ENCODE measurements around the gene PLEKHA1. TPM values are rescaled to one million over a fixed set of nuclear protein-coding genes. Genes with fewer than 3 reads are reported as not detected.

The PLEKHA1 gene
- total and polyA plus RNA-seq, 2 of the 4 experiments (the other 2 are of a cell fraction), result 7.2 to 9.5 TPM

GRCh38 chr10:122445904-122446303, 71.4 kb downstream of the PLEKHA1 start:
- no peak overlapping the region for H2BK120ac ChIP-seq (ENCODE audit: low read depth, low read length)

More at GRCh38 chr10:122445904-122446303, 71.4 kb downstream of the PLEKHA1 start:
- TF ChIP-seq RCOR1 (IDR thresholded peaks at IDR 0.05; ENCODE audit: insufficient replicate concordance, low read length), result no peak
- Histone ChIP-seq H2BK5ac (ENCODE audit: low read depth, low read length, poor library complexity, severe bottlenecking) (no peak overlapping the region), H3K36me3 (ENCODE audit: control insufficient read depth, insufficient read depth, low read length) (no peaks in the 10 kb centered on the region), H2AFZ (replicated peaks; ENCODE audit: low read length, poor library complexity) (no peak overlapping the region), H2AK5ac (ENCODE audit: low read depth, low read length) (no peak overlapping the region), H3K18ac (ENCODE audit: low read depth, low read length) (no peak overlapping the region), H3K9ac (ENCODE audit: low read depth, low read length) (no peak overlapping the region), H3K9me3 (ENCODE audit: control insufficient read depth, insufficient read depth, low read length) (peaks cover 3% of the 10 kb centered on the region), H3K4me2 (ENCODE audit: low read depth, low read length) (no peak overlapping the region), H4K91ac (ENCODE audit: insufficient read depth, low read depth, low read length) (no peak overlapping the region), H3K27ac (ENCODE audit: insufficient read depth, low read length) (no peak overlapping the region), H4K20me1 (ENCODE audit: insufficient read depth, low read length) (no peaks in the 10 kb centered on the region), H2AK9ac (replicated peaks; ENCODE audit: low read depth, low read length, poor library complexity) (no peak overlapping the region), H4K5ac (ENCODE audit: low read depth, low read length) (no peak overlapping the region), H3K56ac (ENCODE audit: extremely low read depth, insufficient read depth, low read length) (no peak overlapping the region), H3K27me3 (ENCODE audit: control insufficient read depth, insufficient read depth, low read length) (no peaks in the 10 kb centered on the region; the same call in none of the 2 replicates), H2BK15ac (ENCODE audit: low read depth, low read length) (no peak overlapping the region), H2BK20ac (ENCODE audit: low read depth, low read length) (no peak overlapping the region), H4K8ac (ENCODE audit: low read depth in 2 of 2, low read length in 2 of 2) (no peak overlapping the region), H3K23ac (ENCODE audit: low read depth, low read length) (no peak overlapping the region), H3K14ac (replicated peaks; ENCODE audit: low read depth, low read length) (no peak overlapping the region), H3K9me1 (ENCODE audit: insufficient read depth, low read length) (no peaks in the 10 kb centered on the region), H3K79me1 (ENCODE audit: low read depth in 1 of 2, low read length in 2 of 2) (no peaks in the 10 kb centered on the region), H3K4me1 (ENCODE audit: control insufficient read depth, insufficient read depth, low read length) (peaks cover 2% of the 10 kb centered on the region), H3K4me3 (ENCODE audit: insufficient read depth, low read depth, low read length) (no peak overlapping the region), H3K4ac (ENCODE audit: low read depth, low read length) (no peak overlapping the region)
- no TSS peak for BruUV-seq (replicated peaks)
- DNase-seq (no peak), ATAC-seq (ENCODE audit: low read depth) (no peak; the same call in 1 of the 2 replicates)
- in situ Hi-C loops (cut with MboI; ENCODE audit: low sequenced_read_pairs) (no loop called here), dilution Hi-C loops (cut with HindIII; ENCODE audit: low sequenced_read_pairs, unreplicated experiment) (no loop called here), intact Hi-C loops (cut with micrococcal nuclease) (no loop called here)
- CTCF ChIA-PET, result interaction anchor here (0.6 kb wide), 1 partner anchor 514 kb away, joined by 3 read pairs; no protein-coding TSS in a partner anchor
- POLR2A ChIA-PET (ENCODE audit: unreplicated experiment), result interaction anchor here (0.5 kb wide), 1 partner anchor 369 kb away, joined by 4 read pairs; no protein-coding TSS in a partner anchor
